ENCODE results near the gene FAM216A. TPM values are rescaled to one million over a fixed set of nuclear protein-coding genes. Genes with fewer than 3 reads are reported as not detected.
A peak's percentile ranks its signal among the peaks of the same experiment; 100 is the strongest.

Gene FAM216A
- total and polyA plus RNA-seq, 9 of the 15 experiments (the other 6 are each of a cell fraction or from before 2014, with no cell fraction given), result 17.2 to 96.9 (median 48.5) TPM

GRCh38 chr12:110449799-110450497 is 18.7 kb upstream of the FAM216A start, which contains the start of gene ARPC3 (continued):
- TF ChIP-seq HNRNPLL (IDR thresholded peaks at IDR 0.05; ENCODE audit: low read depth, low read length, poor library complexity, severe bottlenecking) (peak; percentile 31), CREM (IDR thresholded peaks at IDR 0.05; ENCODE audit: low read depth) (peak; percentile 84), STAG1 (CRISPR knock-in tag; IDR thresholded peaks at IDR 0.05; ENCODE audit: borderline replicate concordance) (peak; percentile 90; the same call in 1 of the 2 replicates), SAP30 (IDR thresholded peaks at IDR 0.05; ENCODE audit: borderline replicate concordance, insufficient read depth, low read depth, low read length, poor library complexity, severe bottlenecking) (peak; percentile 87), KHSRP (IDR thresholded peaks at IDR 0.05) (no peak), HDAC1 (IDR thresholded peaks at IDR 0.05) (peak; percentile 35 to 96; a peak in 2 of 4 replicates), RBBP5 (IDR thresholded peaks at IDR 0.05; ENCODE audit: borderline replicate concordance, insufficient read depth, low read length, poor library complexity, severe bottlenecking) (peak; percentile 85), PRMT5 (CRISPR knock-in tag; IDR thresholded peaks at IDR 0.05) (peak; percentile 59; the same call in 1 of the 2 replicates), ZBTB49 (CRISPR knock-in tag; IDR thresholded peaks at IDR 0.05; ENCODE audit: borderline replicate concordance) (peak; percentile 53; the same call in 1 of the 2 replicates)
- TF ChIP-seq, protein P1, sequence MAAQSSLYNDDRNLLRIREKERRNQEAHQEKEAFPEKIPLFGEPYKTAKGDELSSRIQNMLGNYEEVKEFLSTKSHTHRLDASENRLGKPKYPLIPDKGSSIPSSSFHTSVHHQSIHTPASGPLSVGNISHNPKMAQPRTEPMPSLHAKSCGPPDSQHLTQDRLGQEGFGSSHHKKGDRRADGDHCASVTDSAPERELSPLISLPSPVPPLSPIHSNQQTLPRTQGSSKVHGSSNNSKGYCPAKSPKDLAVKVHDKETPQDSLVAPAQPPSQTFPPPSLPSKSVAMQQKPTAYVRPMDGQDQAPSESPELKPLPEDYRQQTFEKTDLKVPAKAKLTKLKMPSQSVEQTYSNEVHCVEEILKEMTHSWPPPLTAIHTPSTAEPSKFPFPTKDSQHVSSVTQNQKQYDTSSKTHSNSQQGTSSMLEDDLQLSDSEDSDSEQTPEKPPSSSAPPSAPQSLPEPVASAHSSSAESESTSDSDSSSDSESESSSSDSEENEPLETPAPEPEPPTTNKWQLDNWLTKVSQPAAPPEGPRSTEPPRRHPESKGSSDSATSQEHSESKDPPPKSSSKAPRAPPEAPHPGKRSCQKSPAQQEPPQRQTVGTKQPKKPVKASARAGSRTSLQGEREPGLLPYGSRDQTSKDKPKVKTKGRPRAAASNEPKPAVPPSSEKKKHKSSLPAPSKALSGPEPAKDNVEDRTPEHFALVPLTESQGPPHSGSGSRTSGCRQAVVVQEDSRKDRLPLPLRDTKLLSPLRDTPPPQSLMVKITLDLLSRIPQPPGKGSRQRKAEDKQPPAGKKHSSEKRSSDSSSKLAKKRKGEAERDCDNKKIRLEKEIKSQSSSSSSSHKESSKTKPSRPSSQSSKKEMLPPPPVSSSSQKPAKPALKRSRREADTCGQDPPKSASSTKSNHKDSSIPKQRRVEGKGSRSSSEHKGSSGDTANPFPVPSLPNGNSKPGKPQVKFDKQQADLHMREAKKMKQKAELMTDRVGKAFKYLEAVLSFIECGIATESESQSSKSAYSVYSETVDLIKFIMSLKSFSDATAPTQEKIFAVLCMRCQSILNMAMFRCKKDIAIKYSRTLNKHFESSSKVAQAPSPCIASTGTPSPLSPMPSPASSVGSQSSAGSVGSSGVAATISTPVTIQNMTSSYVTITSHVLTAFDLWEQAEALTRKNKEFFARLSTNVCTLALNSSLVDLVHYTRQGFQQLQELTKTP (IDR thresholded peaks at IDR 0.05; ENCODE audit: low read depth in 1 of 2, partially characterized antibody in 2 of 2), result peak in 1 of 2 experiments; percentile 54

Data from K562 (cell line).